Astrocyte (in vitro differentiated cells and primary cell): ENCODE measurements around the gene TOP3B.

Experiments used
- EZH2 ChIP-seq: IDR thresholded peaks from 2 replicates; pipeline ENCODE4 v1.6.1; 2012; ENCODE audit warnings: mild to moderate bottlenecking, low read length, inconsistent platforms; ENCODE audit not compliant: insufficient read depth
- TF ChIP-seq, protein P1 (sequence below): IDR thresholded peaks from 2 replicates; pipeline ENCODE4 v1.5.1; 2011; ENCODE audit warnings: low read depth, mild to moderate bottlenecking, inconsistent platforms, low read length, moderate library complexity; ENCODE audit not compliant: insufficient read depth

DNA sequence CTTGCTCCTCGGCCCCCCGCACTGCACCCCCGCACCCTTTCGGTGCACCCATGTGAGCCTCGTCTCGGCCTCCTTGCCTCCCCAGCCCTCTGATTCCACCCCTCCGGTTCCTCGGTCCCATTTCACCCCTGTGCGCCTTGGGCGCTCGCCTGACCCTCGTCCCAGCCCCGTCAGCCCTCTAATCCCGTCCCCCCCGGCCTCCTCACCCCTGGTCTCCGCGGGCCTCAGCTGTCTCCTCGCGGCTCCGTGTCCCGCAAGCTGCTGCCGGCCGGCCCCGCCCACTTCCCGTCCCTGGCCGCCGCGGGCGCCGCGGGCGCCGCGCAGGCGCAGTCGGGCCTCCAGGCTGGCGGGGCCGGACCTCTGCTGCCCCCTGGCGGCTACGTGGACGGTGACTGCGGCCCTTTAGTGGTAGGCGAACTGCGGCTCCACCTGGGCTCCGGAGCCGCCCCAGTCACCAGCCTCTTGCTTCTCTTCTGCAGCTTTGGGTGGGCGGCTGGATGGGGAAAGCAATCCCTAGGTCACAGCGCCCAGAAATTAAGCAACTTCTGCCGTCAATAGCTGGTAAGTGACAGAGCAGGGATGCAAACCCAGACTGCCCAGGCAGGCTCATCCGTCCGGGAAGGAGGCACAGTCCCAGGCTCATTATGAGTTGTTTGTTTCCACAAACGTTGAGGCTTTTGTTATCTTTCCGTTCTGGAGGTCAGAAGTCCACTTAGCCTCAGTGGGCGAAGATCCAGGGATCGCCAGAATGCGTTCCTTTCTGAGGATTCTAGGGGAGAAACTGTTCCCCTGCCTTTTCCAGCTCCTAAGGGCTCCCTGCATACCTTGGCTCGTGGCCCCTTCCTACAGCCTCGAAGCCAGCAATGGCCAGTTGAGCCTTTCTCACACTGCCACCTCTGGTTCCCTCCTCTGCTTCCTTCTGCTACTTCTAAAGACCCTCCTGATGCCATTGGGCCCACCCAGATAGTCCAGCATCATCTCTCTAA, 29.7 kb downstream of the TOP3B start, which contains the start of gene PPM1F:
- TF ChIP-seq, protein P1, sequence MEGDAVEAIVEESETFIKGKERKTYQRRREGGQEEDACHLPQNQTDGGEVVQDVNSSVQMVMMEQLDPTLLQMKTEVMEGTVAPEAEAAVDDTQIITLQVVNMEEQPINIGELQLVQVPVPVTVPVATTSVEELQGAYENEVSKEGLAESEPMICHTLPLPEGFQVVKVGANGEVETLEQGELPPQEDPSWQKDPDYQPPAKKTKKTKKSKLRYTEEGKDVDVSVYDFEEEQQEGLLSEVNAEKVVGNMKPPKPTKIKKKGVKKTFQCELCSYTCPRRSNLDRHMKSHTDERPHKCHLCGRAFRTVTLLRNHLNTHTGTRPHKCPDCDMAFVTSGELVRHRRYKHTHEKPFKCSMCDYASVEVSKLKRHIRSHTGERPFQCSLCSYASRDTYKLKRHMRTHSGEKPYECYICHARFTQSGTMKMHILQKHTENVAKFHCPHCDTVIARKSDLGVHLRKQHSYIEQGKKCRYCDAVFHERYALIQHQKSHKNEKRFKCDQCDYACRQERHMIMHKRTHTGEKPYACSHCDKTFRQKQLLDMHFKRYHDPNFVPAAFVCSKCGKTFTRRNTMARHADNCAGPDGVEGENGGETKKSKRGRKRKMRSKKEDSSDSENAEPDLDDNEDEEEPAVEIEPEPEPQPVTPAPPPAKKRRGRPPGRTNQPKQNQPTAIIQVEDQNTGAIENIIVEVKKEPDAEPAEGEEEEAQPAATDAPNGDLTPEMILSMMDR, result peak; percentile 54
- no peak for TF ChIP-seq EZH2
